ENCODE results near the gene PARD3. TPM values are rescaled to one million over a fixed set of nuclear protein-coding genes. Genes with fewer than 3 reads are reported as not detected.

Gene PARD3
- total and polyA plus RNA-seq, 2 donors (not counting 3 experiments of a cell fraction or from before 2014, with no cell fraction given) = 7.3 to 24.1 TPM

- Histone ChIP-seq H3K9me3 (replicated peaks; ENCODE audit: control insufficient read depth, insufficient read depth, low read length) (no peaks in the 10 kb centered on the region), H3K4me1 (ENCODE audit: control insufficient read depth, extremely low read depth, insufficient read depth, low read length) (no peaks in the 10 kb centered on the region), H3K9me1 (replicated peaks; ENCODE audit: control insufficient read depth, extremely low read depth, insufficient read depth, low read length) (no peaks in the 10 kb centered on the region), H3K36me3 (ENCODE audit: control insufficient read depth in 2 of 2, extremely low read depth in 1 of 2, insufficient read depth in 2 of 2, low read length in 2 of 2) (no peaks in the 10 kb centered on the region), H3K79me2 (ENCODE audit: control insufficient read depth, insufficient read depth, low read length) (no peaks in the 10 kb centered on the region), H2AFZ (ENCODE audit: low read depth, low read length) (no peak overlapping the region), H3K27me3 (ENCODE audit: control insufficient read depth in 2 of 2, insufficient read depth in 2 of 2, low read length in 2 of 2) (no peaks in the 10 kb centered on the region), H3K27ac (ENCODE audit: insufficient read depth, low read depth, low read length) (no peak overlapping the region), H4K20me1 (replicated peaks; ENCODE audit: control insufficient read depth, extremely low read depth, insufficient read depth, low read length) (no peaks in the 10 kb centered on the region), H3K4me3 (replicated peaks in 1 of 3; ENCODE audit: insufficient read depth in 1 of 3, low read depth in 1 of 3, low read length in 3 of 3) (no peak overlapping the region), H3K4me2 (ENCODE audit: insufficient read depth, low read length) (no peak overlapping the region), H3K9ac (replicated peaks; ENCODE audit: extremely low read depth, insufficient read depth, low read length) (no peak overlapping the region)
- dilution Hi-C loops (cut with MboI; ENCODE audit: extremely low pct_ligation_motif_present, low sequenced_read_pairs) (no loop called here), intact Hi-C loops (cut with micrococcal nuclease) (no loop called here)
- ChIA-PET CTCF (no interaction called here), POLR2A (no interaction called here)
- no peak for DNase-seq (ENCODE audit: low read depth, low spot score)
- no peak for FAIRE-seq
- BruUV-seq (replicated peaks) = no TSS peak
- TF ChIP-seq MYC (IDR thresholded peaks at IDR 0.05; ENCODE audit: low read depth, low read length) (no peak), POLR2AphosphoS5 (IDR thresholded peaks at IDR 0.05; ENCODE audit: insufficient read depth, low read depth, low read length) (no peak), EZH2 (IDR thresholded peaks at IDR 0.05; ENCODE audit: borderline replicate concordance, low read depth, low read length, severe bottlenecking) (no peak), FOS (IDR thresholded peaks at IDR 0.05; ENCODE audit: borderline replicate concordance, insufficient read depth, low read length) (no peak), JUN (IDR thresholded peaks at IDR 0.05; ENCODE audit: borderline replicate concordance, insufficient read depth, insufficient read length, low read depth) (no peak)
Observed at GRCh38 chr10:34378297-34378696, 436.8 kb downstream of the PARD3 start.

GRCh38 chr10:34377833-34378232 lies 437.3 kb downstream of the PARD3 start:
- no peak overlapping the region for H3K27ac ChIP-seq (ENCODE audit: insufficient read depth, low read depth, low read length)
- no peak overlapping the region for H2AFZ ChIP-seq (ENCODE audit: low read depth, low read length)
- FAIRE-seq = no peak
- no peaks in the 10 kb centered on the region for H3K9me3 ChIP-seq (replicated peaks; ENCODE audit: control insufficient read depth, insufficient read depth, low read length)
- TF ChIP-seq MAX (IDR thresholded peaks at IDR 0.05; ENCODE audit: insufficient read depth, insufficient read length) (no peak), POLR2A (IDR thresholded peaks at IDR 0.05; ENCODE audit: low read depth, low read length) (no peak), POLR2AphosphoS5 (IDR thresholded peaks at IDR 0.05; ENCODE audit: insufficient read depth, low read depth, low read length) (no peak), CTCF (IDR thresholded peaks at IDR 0.05; ENCODE audit: extremely low read depth in 1 of 2, insufficient read depth in 1 of 2, low read depth in 1 of 2, low read length in 2 of 2) (no peak)
- H3K4me3 ChIP-seq (replicated peaks in 1 of 3; ENCODE audit: insufficient read depth in 1 of 3, low read depth in 1 of 3, low read length in 3 of 3) = no peak overlapping the region
- H3K9me1 ChIP-seq (replicated peaks; ENCODE audit: control insufficient read depth, extremely low read depth, insufficient read depth, low read length) = no peaks in the 10 kb centered on the region
- H3K4me2 ChIP-seq (ENCODE audit: insufficient read depth, low read length) = no peak overlapping the region
- no peaks in the 10 kb centered on the region for H3K4me1 ChIP-seq (ENCODE audit: control insufficient read depth, extremely low read depth, insufficient read depth, low read length)
- DNase-seq (ENCODE audit: low read depth, low spot score) = no peak
- H4K20me1 ChIP-seq (replicated peaks; ENCODE audit: control insufficient read depth, extremely low read depth, insufficient read depth, low read length) = no peaks in the 10 kb centered on the region
- H3K27me3 ChIP-seq (ENCODE audit: control insufficient read depth in 2 of 2, insufficient read depth in 2 of 2, low read length in 2 of 2) = no peaks in the 10 kb centered on the region
- no peaks in the 10 kb centered on the region for H3K36me3 ChIP-seq (ENCODE audit: control insufficient read depth in 2 of 2, extremely low read depth in 1 of 2, insufficient read depth in 2 of 2, low read length in 2 of 2)
- POLR2A ChIA-PET = no interaction called here
- H3K9ac ChIP-seq (replicated peaks; ENCODE audit: extremely low read depth, insufficient read depth, low read length) = no peak overlapping the region
- CTCF ChIA-PET = no interaction called here
- dilution Hi-C loops (cut with MboI; ENCODE audit: extremely low pct_ligation_motif_present, low sequenced_read_pairs) (no loop called here), intact Hi-C loops (cut with micrococcal nuclease) (no loop called here)
- no peaks in the 10 kb centered on the region for H3K79me2 ChIP-seq (ENCODE audit: control insufficient read depth, insufficient read depth, low read length)
- BruUV-seq (replicated peaks) = no TSS peak
